A549 (cell line): ENCODE results near the gene VPS54. TPM values are rescaled to one million over a fixed set of nuclear protein-coding genes. Genes with fewer than 3 reads are reported as not detected.

Experiments
- ATAC-seq, 2 experiments: fragments of 200-7000 bp in 1 of 2; fragments of >200 bp in 1 of 2; cut with Nextera tagmentation in 1 of 2; cut with Tn5 transposase in 1 of 2; 3 replicates each; pipeline versions ENCODE4 v1.8.0 to v1.9.1; 2018 to 2020; ENCODE audit warnings: mild to moderate bottlenecking in 1 of 2, moderate library complexity in 1 of 2
- CTCF ChIA-PET: fragments of 300-600 bp; sonication (Branson Sonifier 250); formaldehyde crosslinking; extraction: SDS; loops from one replicate; lab custom pipeline; 2021; ENCODE audit warnings: antibody characterized with exemption, inconsistent platforms; lab: Yijun Ruan, JAX
- POLR2A ChIA-PET: fragments of 350-600 bp; formaldehyde crosslinking; extraction: SDS; loops from one replicate; lab custom pipeline; 2021; ENCODE audit warnings: antibody characterized with exemption, inconsistent platforms; lab: Yijun Ruan, JAX
- DNase-seq, 2 experiments: peaks; one replicate each; pipeline versions ENCODE4 v3.0.0 to v3.0.0-alpha.2; 2011 to 2016; ENCODE audit warnings: low read depth in 1 of 2, low spot score in 1 of 2
- FAIRE-seq: peaks from 2 replicates; lab custom pipeline; 2011; peaks lifted over from hg19 to GRCh38; lab: Jason Lieb, UNC
- H3K27ac ChIP-seq, 2 experiments: fragments of >200 bp; sonication (Bioruptor Twin); formaldehyde crosslinking; 3 replicates each; pipeline ENCODE4 v1.5.1; 2016 to 2017
- H3K4me1 ChIP-seq: fragments of >200 bp; sonication (Bioruptor Twin); formaldehyde crosslinking; 3 replicates; pipeline ENCODE4 v1.6.1; 2016
- H3K4me2 ChIP-seq: fragments of >200 bp; sonication (Bioruptor Twin); formaldehyde crosslinking; 3 replicates; pipeline ENCODE4 v1.6.1; 2016
- H3K4me3 ChIP-seq: fragments of >200 bp; sonication (Bioruptor Twin); formaldehyde crosslinking; 3 replicates; pipeline ENCODE4 v1.5.1; 2016
- H3K9me3 ChIP-seq: fragments of >200 bp; sonication (Bioruptor Twin); formaldehyde crosslinking; 3 replicates; pipeline ENCODE4 v1.6.1; 2016
- ATOH8 ChIP-seq: fragments of 250-450 bp; sonication (Bioruptor Pico); IDR thresholded peaks from 2 replicates; pipeline ENCODE4 v1.5.0; 2020; ENCODE audit warnings: low read depth, mild to moderate bottlenecking, moderate library complexity
- BCL3 ChIP-seq: fragments of >200 bp; sonication (Bioruptor Twin); formaldehyde crosslinking; IDR thresholded peaks from 3 replicates; pipeline ENCODE4 v1.6.1; 2016
- BHLHE40 ChIP-seq: IDR thresholded peaks from 2 replicates; pipeline ENCODE4 v1.6.1; 2012; ENCODE audit warnings: low read depth, low read length, inconsistent platforms
- CBX2 ChIP-seq: fragments of 200-600 bp; sonication (generic); IDR thresholded peaks from 2 replicates; pipeline ENCODE4 v1.6.1; 2016; ENCODE audit warnings: low read depth, mild to moderate bottlenecking, borderline replicate concordance
- CBX8 ChIP-seq: fragments of 200-600 bp; sonication (generic); IDR thresholded peaks from 2 replicates; pipeline ENCODE4 v1.6.1; 2016
- CEBPB ChIP-seq, 2 experiments: fragments of >200 bp in 1 of 2; sonication (Bioruptor Twin) in 1 of 2; formaldehyde crosslinking in 1 of 2; IDR thresholded peaks; 2 replicates each; pipeline ENCODE4 v1.6.1; 2012 to 2016
- CHD2 ChIP-seq: fragments of 150-350 bp; IDR thresholded peaks from 2 replicates; pipeline ENCODE4 v1.6.1; 2014; ENCODE audit warnings: low read length; ENCODE audit not compliant: partially characterized antibody
- E2F6 ChIP-seq: IDR thresholded peaks from 2 replicates; pipeline ENCODE4 v1.6.1; 2012; ENCODE audit warnings: low read depth, borderline replicate concordance
- EHF ChIP-seq: fragments of 250-450 bp; sonication (Bioruptor Pico); IDR thresholded peaks from 2 replicates; pipeline ENCODE4 v1.5.0; 2020; ENCODE audit warnings: mild to moderate bottlenecking
- EP300 ChIP-seq, 2 experiments: fragments of >200 bp; sonication (Bioruptor Twin); formaldehyde crosslinking; IDR thresholded peaks; 2 replicates in 1 of 2; 3 replicates in 1 of 2; pipeline ENCODE4 v1.6.1; 2016 to 2017
- ESRRA ChIP-seq: fragments of 150-350 bp; IDR thresholded peaks from 2 replicates; pipeline ENCODE4 v1.6.1; 2014; ENCODE audit warnings: mild to moderate bottlenecking, low read length, borderline replicate concordance
- FOSL2 ChIP-seq, 2 experiments: fragments of 450-650 bp in 1 of 2; fragments of >200 bp in 1 of 2; sonication (Bioruptor Twin) in 1 of 2; formaldehyde crosslinking; IDR thresholded peaks; 2 replicates each; pipeline versions ENCODE4 v1.5.0 to v1.6.1; 2016 to 2020; ENCODE audit warnings: mild to moderate bottlenecking in 1 of 2, moderate library complexity in 1 of 2
- FOXS1 ChIP-seq: fragments of 250-450 bp; sonication (Bioruptor Pico); IDR thresholded peaks from 2 replicates; pipeline ENCODE4 v1.5.0; 2020; ENCODE audit warnings: mild to moderate bottlenecking, moderate library complexity
- HOXA7 ChIP-seq: fragments of 250-450 bp; sonication (Bioruptor Pico); IDR thresholded peaks from 2 replicates; pipeline ENCODE4 v1.5.0; 2020; ENCODE audit warnings: mild to moderate bottlenecking, moderate library complexity
- HOXB5 ChIP-seq: fragments of 250-450 bp; sonication (Bioruptor Pico); IDR thresholded peaks from 2 replicates; pipeline ENCODE4 v1.5.0; 2020; ENCODE audit warnings: mild to moderate bottlenecking, moderate library complexity
- JUN ChIP-seq, 2 experiments: fragments of >200 bp; sonication (Bioruptor Twin); formaldehyde crosslinking; IDR thresholded peaks; 2 replicates in 1 of 2; 3 replicates in 1 of 2; pipeline ENCODE4 v1.6.1; 2016 to 2017
- JUNB ChIP-seq: fragments of >200 bp; sonication (Bioruptor Twin); formaldehyde crosslinking; IDR thresholded peaks from 2 replicates; pipeline ENCODE4 v1.6.1; 2016
- MAFK ChIP-seq: fragments of 450-650 bp; IDR thresholded peaks from 2 replicates; pipeline ENCODE4 v1.6.1; 2014; ENCODE audit not compliant: partially characterized antibody
- NFE2L2 ChIP-seq: fragments of 150-350 bp; conservative IDR thresholded peaks from 2 replicates; pipeline ENCODE4 v1.6.1; 2014; ENCODE audit warnings: low read length
- NPAS2 ChIP-seq: fragments of 250-450 bp; sonication (Bioruptor Pico); IDR thresholded peaks from 2 replicates; pipeline ENCODE4 v1.8.0; 2022; ENCODE audit warnings: mild to moderate bottlenecking, moderate library complexity, borderline replicate concordance
- PHF8 ChIP-seq: fragments of 200-600 bp; sonication (generic); IDR thresholded peaks from 2 replicates; pipeline ENCODE4 v1.6.1; 2016; ENCODE audit warnings: low read depth, mild to moderate bottlenecking, antibody characterized with exemption, moderate library complexity, borderline replicate concordance
- POLR2AphosphoS2 ChIP-seq: conservative IDR thresholded peaks from 2 replicates; pipeline ENCODE4 v1.6.1; 2012; ENCODE audit warnings: low read length, improper control_type of control experiment, inconsistent platforms
- RAD21 ChIP-seq, 2 experiments: fragments of >200 bp in 1 of 2; sonication (Bioruptor Twin) in 1 of 2; formaldehyde crosslinking in 1 of 2; IDR thresholded peaks in 1 of 2; conservative IDR thresholded peaks in 1 of 2; 2 replicates in 1 of 2; 3 replicates in 1 of 2; pipeline ENCODE4 v1.6.1; 2012 to 2018; ENCODE audit warnings: inconsistent platforms in 1 of 2
- RCOR1 ChIP-seq: fragments of 150-350 bp; IDR thresholded peaks from 2 replicates; pipeline ENCODE4 v1.6.1; 2014; ENCODE audit warnings: antibody characterized with exemption, low read length, low read depth
- REST ChIP-seq: fragments of 200-600 bp; sonication (generic); IDR thresholded peaks from 2 replicates; pipeline ENCODE4 v1.6.1; 2016; ENCODE audit warnings: antibody characterized with exemption, mild to moderate bottlenecking, moderate library complexity
- SMC3 ChIP-seq: fragments of >200 bp; sonication (Bioruptor Twin); formaldehyde crosslinking; IDR thresholded peaks from 3 replicates; pipeline ENCODE4 v1.6.1; 2018; ENCODE audit warnings: inconsistent platforms
- SREBF2 ChIP-seq: fragments of 450-650 bp; IDR thresholded peaks from 2 replicates; pipeline ENCODE4 v1.6.1; 2014; ENCODE audit warnings: mild to moderate bottlenecking, moderate library complexity
- TFCP2L1 ChIP-seq: fragments of 250-450 bp; sonication (Bioruptor Pico); IDR thresholded peaks from 2 replicates; pipeline ENCODE4 v1.5.0; 2021; ENCODE audit warnings: mild to moderate bottlenecking
- TP53 ChIP-seq: fragments of 250-450 bp; sonication (Bioruptor Pico); IDR thresholded peaks from 2 replicates; pipeline ENCODE4 v1.5.0; 2021; ENCODE audit warnings: mild to moderate bottlenecking, moderate library complexity
- USF2 ChIP-seq: fragments of 450-650 bp; IDR thresholded peaks from 2 replicates; pipeline ENCODE4 v1.6.1; 2014; ENCODE audit warnings: antibody characterized with exemption
- ZSCAN20 ChIP-seq: fragments of 250-450 bp; sonication (Bioruptor Pico); IDR thresholded peaks from 2 replicates; pipeline ENCODE4 v1.8.0; 2022; ENCODE audit warnings: mild to moderate bottlenecking, moderate library complexity
- WGBS: methylation state at CpG from one replicate; pipeline ENCODE4 v1.1.6; 2017; ENCODE audit errors: missing lambda C conversion rate; 5-methylcytosine and 5-hydroxymethylcytosine counted together
- polyA plus RNA-seq, 4 experiments: library from polyadenylated mRNA; depleted of rRNA in 3 of 4; stranded (reverse); fragments of >200 nt; fragmentation: RNase III in 1 of 4; extraction: RNeasy Plus Mini Kit Qiagen cat#74134 plus additional on column Dnase treatment in 1 of 4; gene quantifications; 2 replicates in 3 of 4; 3 replicates in 1 of 4; pipeline ENCODE4 v1.2.3, GENCODE V29; 2011 to 2017

Gene VPS54
- polyA plus RNA-seq, 2 of the 4 experiments (the other 2 are of a cell fraction): 15.0 to 32.5 TPM

GRCh38 chr2:63981702-63982103 is 37.5 kb downstream of the VPS54 start:
- WGBS: 51% methylated on average over 3 of the region's 3 CpGs
- H3K9me3 ChIP-seq: no peaks in the 10 kb centered on the region
- no peak overlapping the region for H3K27ac ChIP-seq
- H3K4me2 ChIP-seq: peak overlapping the region; percentile 25; the same call in 2 of the 3 replicates
- H3K4me3 ChIP-seq: no peak overlapping the region
- ChIA-PET CTCF (no interaction called here), POLR2A (no interaction called here)
- FAIRE-seq (no peak), ATAC-seq (no peak), DNase-seq (no peak)
- no peak for TF ChIP-seq NPAS2 (CRISPR knock-in tag)
- no peak for TF ChIP-seq CHD2
- no peak for TF ChIP-seq BHLHE40
- TF ChIP-seq CEBPB (IDR thresholded peaks at IDR 0.05): 0 out of 4 replicates have a peak, but pooled peaks of 1 of the 2 experiments have one; percentile 21
- TF ChIP-seq FOSL2 (IDR thresholded peaks at IDR 0.05): no peak
- TF ChIP-seq FOSL2 (CRISPR knock-in tag; IDR thresholded peaks at IDR 0.05): 0 out of 2 replicates have a peak, but pooled peaks have one; percentile 9
- no peak for TF ChIP-seq ZSCAN20 (CRISPR knock-in tag)
- no peak for TF ChIP-seq RAD21 (conservative IDR thresholded peaks at IDR 0.05 in 1 of 2, IDR thresholded peaks at IDR 0.05 in 1 of 2)
- no peak for TF ChIP-seq HOXA7
- no peak for TF ChIP-seq PHF8
- TF ChIP-seq SMC3: no peak
- TF ChIP-seq TP53 (CRISPR knock-in tag): no peak
- TF ChIP-seq FOXS1: no peak
- no peak for TF ChIP-seq POLR2AphosphoS2
- no peak for TF ChIP-seq MAFK
- TF ChIP-seq USF2: no peak
- no peak for TF ChIP-seq E2F6
- no peak for TF ChIP-seq TFCP2L1
- peaks cover 46% of the 10 kb centered on the region for H3K4me1 ChIP-seq

DNA sequence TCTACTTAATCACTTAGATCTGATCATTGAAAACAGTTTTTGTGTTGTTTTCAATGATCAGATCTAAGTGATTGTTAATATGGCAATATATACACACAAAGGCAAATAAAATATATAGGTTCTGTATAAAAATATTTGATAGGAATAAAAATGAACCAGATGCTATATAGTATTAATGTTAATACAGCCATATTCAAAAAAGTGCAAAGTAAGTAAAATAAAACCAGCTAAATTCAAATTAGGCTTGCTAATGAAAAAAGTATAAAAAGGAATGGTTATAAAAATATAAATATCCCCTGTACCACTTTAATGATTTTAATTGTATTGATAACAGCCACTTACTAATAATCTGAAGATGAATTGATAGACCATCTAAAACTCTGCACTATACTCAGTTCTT is 38.4 kb downstream of the VPS54 start:
- ChIA-PET POLR2A (no interaction called here), CTCF (no interaction called here)
- H3K4me1 ChIP-seq: peaks cover 38% of the 10 kb centered on the region
- ATAC-seq: no peak
- no peaks in the 10 kb centered on the region for H3K9me3 ChIP-seq
- DNase-seq: no peak
- no peak overlapping the region for H3K27ac ChIP-seq
- TF ChIP-seq HOXB5 (no peak), JUN (IDR thresholded peaks at IDR 0.05) (no peak), ATOH8 (CRISPR knock-in tag) (no peak), EP300 (IDR thresholded peaks at IDR 0.05) (no peak), HOXA7 (no peak), FOSL2 (IDR thresholded peaks at IDR 0.05) (no peak), FOSL2 (CRISPR knock-in tag; IDR thresholded peaks at IDR 0.05) (no peak), CBX8 (no peak), ESRRA (no peak), BCL3 (no peak), E2F6 (no peak), NFE2L2 (no peak), REST (no peak), JUNB (no peak), SMC3 (no peak), CBX2 (no peak), EHF (CRISPR knock-in tag) (no peak), SREBF2 (no peak), RCOR1 (no peak)
- TF ChIP-seq, all 56 proteins: peak for 0
- H3K4me3 ChIP-seq: no peak overlapping the region
- H3K4me2 ChIP-seq: no peak overlapping the region
- no peak for FAIRE-seq
